ENCODE results near the gene USP3.

USP3 gene

DNA sequence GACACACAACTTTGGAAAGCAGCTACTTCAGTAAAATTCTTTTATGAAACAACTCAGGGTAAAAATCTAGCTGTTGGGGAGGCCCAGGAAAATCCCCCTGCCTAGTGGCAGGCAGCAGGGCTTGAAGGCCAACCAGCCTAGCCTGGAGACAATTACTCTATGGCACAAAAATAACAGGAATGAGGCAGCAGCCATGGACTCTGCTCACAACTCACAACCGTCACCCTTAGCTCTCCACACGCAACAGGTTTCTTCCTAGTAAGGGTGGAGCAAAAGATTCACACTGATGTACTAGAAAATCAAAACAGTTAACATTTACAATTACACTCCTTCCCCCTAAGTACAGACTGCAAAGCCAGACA lies 92.3 kb downstream of the USP3 start:
- Histone ChIP-seq H3K4me3 (ENCODE audit: control insufficient read depth in 1 of 7, extremely low read depth in 1 of 7, insufficient read depth in 4 of 7, low read depth in 2 of 7, low read length in 6 of 7) (no peak overlapping the region), H3K9me3 (ENCODE audit: control extremely low read depth in 1 of 5, control insufficient read depth in 4 of 5, insufficient read depth in 2 of 5, low read depth in 1 of 5, low read length in 4 of 5) (no peaks in the 10 kb centered on the region), H3K36me3 (ENCODE audit: control insufficient read depth in 4 of 4, insufficient read depth in 4 of 4, low read length in 3 of 4) (peaks cover 2 to 19% (median 12%) of the 10 kb centered on the region in 4 experiments), H3K4me1 (ENCODE audit: control extremely low read depth in 1 of 4, control insufficient read depth in 4 of 4, insufficient read depth in 4 of 4, low read length in 3 of 4) (peaks cover 2 to 46% (median 33%) of the 10 kb centered on the region in 4 experiments), H3K27ac (ENCODE audit: insufficient read depth in 1 of 2, low read depth in 1 of 2, low read length in 2 of 2, poor library complexity in 1 of 2, severe bottlenecking in 2 of 2) (no peak overlapping the region), H3K27me3 (replicated peaks in 2 of 5; ENCODE audit: control insufficient read depth in 4 of 5, insufficient read depth in 5 of 5, low read length in 4 of 5) (no peaks in the 10 kb centered on the region)
- ChIA-PET POLR2A (no interaction called here), CTCF (interaction anchor here (1.0 to 2.3 kb wide), 3 partner anchors 10 to 130 kb away, joined by 4 to 7 read pairs (median 4); no protein-coding TSS in a partner anchor)
- DNase-seq: no peak
- no CpG with 5 or more reads among the region's 2 CpGs for WGBS (ENCODE audit: insufficient coverage)

DNA sequence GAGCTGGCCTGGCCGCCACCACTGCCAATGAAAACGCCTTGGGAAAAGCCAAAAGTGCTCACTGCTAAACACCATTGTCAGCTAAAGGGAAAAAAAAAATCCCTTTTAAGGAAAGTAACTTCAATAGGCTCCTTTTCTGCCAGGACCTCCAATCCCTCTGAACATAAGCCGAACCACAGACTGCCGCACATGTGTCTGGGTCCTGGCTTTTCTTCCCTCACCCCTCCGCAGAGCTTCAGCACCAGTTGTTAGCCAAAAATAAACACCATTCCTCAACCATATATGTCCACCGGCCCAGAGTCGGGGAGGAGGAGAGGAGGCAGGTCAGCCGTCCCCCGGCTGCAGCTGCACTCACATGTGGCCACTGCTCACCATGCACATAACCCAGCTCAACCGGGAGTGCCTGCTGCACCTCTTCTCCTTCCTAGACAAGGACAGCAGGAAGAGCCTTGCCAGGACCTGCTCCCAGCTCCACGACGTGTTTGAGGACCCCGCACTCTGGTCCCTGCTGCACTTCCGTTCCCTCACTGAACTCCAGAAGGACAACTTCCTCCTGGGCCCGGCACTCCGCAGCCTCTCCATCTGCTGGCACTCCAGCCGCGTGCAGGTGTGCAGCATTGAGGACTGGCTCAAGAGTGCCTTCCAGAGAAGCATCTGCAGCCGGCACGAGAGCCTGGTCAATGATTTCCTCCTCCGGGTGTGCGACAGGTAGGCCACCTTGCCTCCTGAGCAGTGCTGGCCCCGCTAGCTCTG lies 92.8 kb downstream of the USP3 start, which contains the start of gene FBXL22:
Gene FBXL22 (plus strand): TSS at position 350 of the 753 bp plus-strand sequence. CDS start 6 bp downstream, at position 356.
- Histone ChIP-seq H3K27me3 (replicated peaks in 2 of 5; ENCODE audit: control insufficient read depth in 4 of 5, insufficient read depth in 5 of 5, low read length in 4 of 5) (no peaks in the 10 kb centered on the region), H3K4me3 (ENCODE audit: control insufficient read depth in 1 of 7, extremely low read depth in 1 of 7, insufficient read depth in 4 of 7, low read depth in 2 of 7, low read length in 6 of 7) (no peak within 1 kb of the TSS), H3K36me3 (ENCODE audit: control insufficient read depth in 4 of 4, insufficient read depth in 4 of 4, low read length in 3 of 4) (peaks cover 2 to 18% (median 11%) of the 10 kb centered on the region in 4 experiments), H3K9me3 (ENCODE audit: control extremely low read depth in 1 of 5, control insufficient read depth in 4 of 5, insufficient read depth in 2 of 5, low read depth in 1 of 5, low read length in 4 of 5) (no peaks in the 10 kb centered on the region), H3K27ac (ENCODE audit: insufficient read depth in 1 of 2, low read depth in 1 of 2, low read length in 2 of 2, poor library complexity in 1 of 2, severe bottlenecking in 2 of 2) (no peak within 1 kb of the TSS), H3K4me1 (ENCODE audit: control extremely low read depth in 1 of 4, control insufficient read depth in 4 of 4, insufficient read depth in 4 of 4, low read length in 3 of 4) (peaks cover 2 to 52% (median 38%) of the 10 kb centered on the region in 4 experiments)
- WGBS (ENCODE audit: insufficient coverage): 99% methylated on average over 21 of the region's 23 CpGs
- no peak for DNase-seq
- POLR2A ChIA-PET: no interaction called here
- CTCF ChIA-PET: interaction anchor here (1.0 to 2.3 kb wide), 2 partner anchors 12 to 131 kb away, joined by 4 to 7 read pairs; no protein-coding TSS in a partner anchor

DNA sequence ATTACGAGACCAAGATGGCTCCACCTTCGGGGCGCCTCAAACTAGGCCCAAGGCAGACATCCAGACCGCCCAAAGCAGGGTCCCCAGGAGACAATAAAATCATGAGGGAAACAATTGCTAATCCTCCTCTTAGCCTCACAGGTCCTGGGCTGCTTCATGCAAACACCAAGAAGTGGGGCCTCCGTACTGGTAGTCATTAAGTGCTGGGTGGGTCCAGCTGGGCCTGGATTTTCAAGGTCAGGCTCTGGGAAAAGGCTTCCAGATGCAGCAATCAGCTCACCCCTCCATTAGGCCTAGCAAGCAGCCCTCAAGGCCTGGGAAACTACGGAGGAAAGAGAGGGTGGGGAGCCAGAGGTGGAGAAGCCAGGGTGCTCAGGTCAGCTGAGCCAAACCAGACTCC lies 93.4 kb downstream of the USP3 start:
- Histone ChIP-seq H3K27ac (ENCODE audit: insufficient read depth in 1 of 2, low read depth in 1 of 2, low read length in 2 of 2, poor library complexity in 1 of 2, severe bottlenecking in 2 of 2) (no peak overlapping the region), H3K36me3 (ENCODE audit: control insufficient read depth in 4 of 4, insufficient read depth in 4 of 4, low read length in 3 of 4) (peaks cover 2 to 16% (median 11%) of the 10 kb centered on the region in 4 experiments), H3K4me3 (ENCODE audit: control insufficient read depth in 1 of 7, extremely low read depth in 1 of 7, insufficient read depth in 4 of 7, low read depth in 2 of 7, low read length in 6 of 7) (no peak overlapping the region), H3K9me3 (ENCODE audit: control extremely low read depth in 1 of 5, control insufficient read depth in 4 of 5, insufficient read depth in 2 of 5, low read depth in 1 of 5, low read length in 4 of 5) (no peaks in the 10 kb centered on the region), H3K27me3 (replicated peaks in 2 of 5; ENCODE audit: control insufficient read depth in 4 of 5, insufficient read depth in 5 of 5, low read length in 4 of 5) (no peaks in the 10 kb centered on the region), H3K4me1 (ENCODE audit: control extremely low read depth in 1 of 4, control insufficient read depth in 4 of 4, insufficient read depth in 4 of 4, low read length in 3 of 4) (peaks cover 2 to 57% (median 43%) of the 10 kb centered on the region in 4 experiments)
- 95% methylated on average over 5 of the region's 6 CpGs for WGBS (ENCODE audit: insufficient coverage)
- ChIA-PET CTCF (interaction anchor here (1.7 to 2.3 kb wide), 3 partner anchors 11 to 27 kb away, joined by 4 to 7 read pairs (median 5); no protein-coding TSS in a partner anchor), POLR2A (no interaction called here)
- no peak for DNase-seq

DNA sequence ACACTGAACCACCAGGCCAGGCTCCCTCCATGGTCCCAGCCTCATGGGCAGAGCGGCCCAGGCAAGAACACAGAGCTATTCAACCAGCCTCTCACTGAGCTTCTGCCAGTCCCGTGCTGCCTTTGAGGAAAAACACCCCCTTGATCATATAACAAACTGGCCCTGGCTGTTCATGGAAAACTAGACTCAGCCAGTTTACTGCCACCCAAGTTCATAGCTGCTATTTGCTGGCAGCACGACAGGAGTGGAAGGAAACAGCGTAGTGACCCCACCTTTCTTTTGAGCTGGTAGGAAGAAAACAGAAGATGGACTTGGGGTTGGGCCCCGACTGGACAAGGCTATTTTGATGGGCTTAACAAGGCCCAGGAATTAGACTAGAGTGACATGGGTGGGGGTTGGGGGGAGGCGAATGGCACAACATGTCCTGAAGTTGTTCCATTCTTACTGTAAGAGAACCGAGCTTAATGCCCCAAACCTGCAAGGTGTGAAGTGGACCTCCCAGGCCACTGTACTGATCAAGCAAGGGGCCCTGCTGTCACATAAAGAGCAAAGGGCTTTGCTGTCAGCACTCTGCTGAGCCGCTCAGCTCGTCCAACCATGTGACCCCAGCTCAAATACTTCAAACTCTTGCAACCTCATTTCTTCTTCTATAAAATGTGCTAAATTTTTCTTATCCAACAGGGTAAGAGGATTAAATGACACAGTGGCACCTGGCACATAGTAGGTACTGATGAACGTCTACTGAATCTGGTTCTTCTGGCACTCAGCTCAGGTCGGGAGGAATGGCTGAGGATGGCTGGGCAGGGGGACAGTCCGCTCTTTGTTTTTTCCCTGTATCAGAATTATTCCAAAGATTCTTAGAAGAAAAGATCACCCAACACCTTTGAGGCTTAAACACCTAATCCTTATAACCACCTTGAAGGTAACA lies 94.3 kb downstream of the USP3 start:
- peaks cover 2 to 8% (median 6%) of the 10 kb centered on the region in 4 experiments for H3K36me3 ChIP-seq (ENCODE audit: control insufficient read depth in 4 of 4, insufficient read depth in 4 of 4, low read length in 3 of 4)
- H3K4me1 ChIP-seq (ENCODE audit: control extremely low read depth in 1 of 4, control insufficient read depth in 4 of 4, insufficient read depth in 4 of 4, low read length in 3 of 4): peaks cover 2 to 66% (median 52%) of the 10 kb centered on the region in 4 experiments
- POLR2A ChIA-PET: no interaction called here

DNA sequence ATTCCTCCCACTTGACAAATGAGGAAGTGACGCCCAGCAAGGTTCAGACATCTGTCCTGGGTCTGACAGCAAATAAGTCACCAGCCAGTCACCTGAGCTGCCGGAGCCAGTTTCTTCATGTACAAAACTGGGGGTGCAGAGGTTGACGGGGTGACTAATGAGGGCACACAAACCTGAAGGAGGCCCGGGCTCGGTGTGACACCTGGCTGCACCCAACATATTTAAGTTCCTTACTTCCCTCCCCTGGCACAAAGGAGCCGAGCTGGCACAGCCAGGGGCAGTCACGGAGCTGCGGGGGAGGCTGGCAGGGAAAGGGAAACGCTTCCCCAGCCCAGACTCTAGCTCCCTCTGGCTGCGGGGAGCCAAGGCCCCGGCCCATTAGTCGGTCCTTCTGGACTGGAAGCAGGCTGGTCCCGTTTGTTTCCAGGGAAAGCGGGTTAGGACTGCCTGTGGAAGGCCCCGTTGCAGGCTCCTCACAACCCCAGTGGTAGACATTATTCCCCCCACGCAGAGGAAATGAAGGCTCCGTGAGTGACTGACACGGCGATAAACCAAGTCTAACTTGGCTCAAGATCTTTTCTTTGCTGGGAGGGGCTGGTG lies 95.1 kb downstream of the USP3 start:
- no peaks in the 10 kb centered on the region for H3K27me3 ChIP-seq (replicated peaks in 2 of 5; ENCODE audit: control insufficient read depth in 4 of 5, insufficient read depth in 5 of 5, low read length in 4 of 5)
- H3K4me1 ChIP-seq (ENCODE audit: control extremely low read depth in 1 of 4, control insufficient read depth in 4 of 4, insufficient read depth in 4 of 4, low read length in 3 of 4): peaks cover 2 to 70% (median 53%) of the 10 kb centered on the region in 4 experiments
- WGBS (ENCODE audit: insufficient coverage): 3% methylated on average over 15 of the region's 19 CpGs
- H3K4me3 ChIP-seq (ENCODE audit: control insufficient read depth in 1 of 7, extremely low read depth in 1 of 7, insufficient read depth in 4 of 7, low read depth in 2 of 7, low read length in 6 of 7): peak overlapping the region; percentile 17 to 95 (median 86)
- POLR2A ChIA-PET: interaction anchor here (0.7 kb wide), 1 partner anchor 112 kb away, joined by 3 read pairs; no protein-coding TSS in a partner anchor
- peak; percentile 54 to 92 (median 84) for DNase-seq
- no peaks in the 10 kb centered on the region for H3K9me3 ChIP-seq (ENCODE audit: control extremely low read depth in 1 of 5, control insufficient read depth in 4 of 5, insufficient read depth in 2 of 5, low read depth in 1 of 5, low read length in 4 of 5)
- H3K27ac ChIP-seq (ENCODE audit: insufficient read depth in 1 of 2, low read depth in 1 of 2, low read length in 2 of 2, poor library complexity in 1 of 2, severe bottlenecking in 2 of 2): peak overlapping the region in 1 of 2 experiments; percentile 6
- peaks cover 0 to 2% (median under 1%) of the 10 kb centered on the region in 4 experiments for H3K36me3 ChIP-seq (ENCODE audit: control insufficient read depth in 4 of 4, insufficient read depth in 4 of 4, low read length in 3 of 4)
- CTCF ChIA-PET: interaction anchor here (0.9 to 2.9 kb wide), 21 partner anchors 8 to 434 kb away, joined by 3 to 10 read pairs (median 4); no protein-coding TSS in a partner anchor

More for the DNA sequence above, 94.3 kb downstream of the USP3 start:
- 88% methylated on average over 8 of the region's 12 CpGs for WGBS (ENCODE audit: insufficient coverage)
- CTCF ChIA-PET: interaction anchor here (0.9 to 2.9 kb wide), 19 partner anchors 9 to 433 kb away, joined by 3 to 10 read pairs (median 4); no protein-coding TSS in a partner anchor
- no peaks in the 10 kb centered on the region for H3K9me3 ChIP-seq (ENCODE audit: control extremely low read depth in 1 of 5, control insufficient read depth in 4 of 5, insufficient read depth in 2 of 5, low read depth in 1 of 5, low read length in 4 of 5)
- no peak overlapping the region for H3K27ac ChIP-seq (ENCODE audit: insufficient read depth in 1 of 2, low read depth in 1 of 2, low read length in 2 of 2, poor library complexity in 1 of 2, severe bottlenecking in 2 of 2)
- no peaks in the 10 kb centered on the region for H3K27me3 ChIP-seq (replicated peaks in 2 of 5; ENCODE audit: control insufficient read depth in 4 of 5, insufficient read depth in 5 of 5, low read length in 4 of 5)
- DNase-seq: no peak
- peak overlapping the region in 4 of 7 experiments; percentile 86 to 95 (median 90) for H3K4me3 ChIP-seq (ENCODE audit: control insufficient read depth in 1 of 7, extremely low read depth in 1 of 7, insufficient read depth in 4 of 7, low read depth in 2 of 7, low read length in 6 of 7)

DNA sequence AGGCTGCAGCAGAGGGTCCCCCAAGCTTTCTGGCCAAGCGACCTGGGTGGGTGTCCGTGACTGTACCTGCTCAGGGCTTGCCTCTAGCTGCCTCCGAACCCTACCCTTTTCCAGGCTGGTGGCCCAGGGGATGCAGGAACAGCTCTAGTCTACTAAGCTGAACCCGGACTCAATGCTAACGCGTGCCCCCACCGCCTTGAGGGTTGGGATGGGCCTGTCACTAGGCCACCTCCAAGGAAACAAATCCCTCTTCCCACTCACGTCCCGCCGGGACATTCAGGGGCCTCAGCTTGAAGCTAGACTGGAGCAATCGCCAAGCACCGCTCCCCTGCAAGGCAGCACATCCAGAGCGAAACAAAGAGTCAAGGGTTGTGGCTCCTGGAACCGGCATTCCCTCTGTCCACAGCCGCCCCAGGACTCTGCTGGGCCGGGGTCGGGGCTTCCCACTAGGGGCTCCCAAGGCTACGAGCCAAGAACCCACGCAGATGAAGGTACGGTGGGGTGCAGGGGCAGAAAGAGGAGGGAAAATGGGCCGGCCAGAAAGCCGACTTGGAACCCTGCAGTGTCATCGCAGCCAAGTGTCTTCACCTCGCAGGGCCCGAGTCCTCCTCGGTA lies 95.7 kb downstream of the USP3 start:
- POLR2A ChIA-PET: interaction anchor here (0.7 kb wide), 1 partner anchor 113 kb away, joined by 3 read pairs; no protein-coding TSS in a partner anchor
- no peak for DNase-seq
- WGBS (ENCODE audit: insufficient coverage): 6% methylated on average over 20 of the region's 26 CpGs
- peaks cover 0 to 1% (median 0%) of the 10 kb centered on the region in 4 experiments for H3K36me3 ChIP-seq (ENCODE audit: control insufficient read depth in 4 of 4, insufficient read depth in 4 of 4, low read length in 3 of 4)
- no peaks in the 10 kb centered on the region for H3K27me3 ChIP-seq (replicated peaks in 2 of 5; ENCODE audit: control insufficient read depth in 4 of 5, insufficient read depth in 5 of 5, low read length in 4 of 5)
- no peaks in the 10 kb centered on the region for H3K9me3 ChIP-seq (ENCODE audit: control extremely low read depth in 1 of 5, control insufficient read depth in 4 of 5, insufficient read depth in 2 of 5, low read depth in 1 of 5, low read length in 4 of 5)
- CTCF ChIA-PET: interaction anchor here (0.5 to 2.9 kb wide), 13 partner anchors 8 to 147 kb away, joined by 3 to 10 read pairs (median 4); no protein-coding TSS in a partner anchor
- H3K27ac ChIP-seq (ENCODE audit: insufficient read depth in 1 of 2, low read depth in 1 of 2, low read length in 2 of 2, poor library complexity in 1 of 2, severe bottlenecking in 2 of 2): peak overlapping the region in 1 of 2 experiments; percentile 39
- peak overlapping the region; percentile 32 to 95 (median 86) for H3K4me3 ChIP-seq (ENCODE audit: control insufficient read depth in 1 of 7, extremely low read depth in 1 of 7, insufficient read depth in 4 of 7, low read depth in 2 of 7, low read length in 6 of 7)
- H3K4me1 ChIP-seq (ENCODE audit: control extremely low read depth in 1 of 4, control insufficient read depth in 4 of 4, insufficient read depth in 4 of 4, low read length in 3 of 4): peaks cover 3 to 71% (median 55%) of the 10 kb centered on the region in 4 experiments
